Immature natural killer cell (primary cell): ENCODE measurements around the gene RAB36. TPM values are rescaled to one million over a fixed set of nuclear protein-coding genes. Genes with fewer than 3 reads are reported as not detected.
A peak's percentile ranks its signal among the peaks of the same experiment; 100 is the strongest.

Source experiments
- DNase-seq, 3 donors: peaks; one replicate each; pipeline ENCODE4 v3.0.0; 2022; ENCODE audit warnings: mixed read lengths in 1 of 3
- H3K27ac Mint-ChIP-seq, 6 donors: one replicate each; pipeline ENCODE4 v1.8.0; 2020; ENCODE audit warnings: mixed read lengths in 6 of 6, mild to moderate bottlenecking in 5 of 6, inconsistent platforms in 4 of 6, moderate library complexity in 3 of 6
- H3K27me3 Mint-ChIP-seq, 3 donors: one replicate each; pipeline ENCODE4 v1.8.0; 2020 to 2021; ENCODE audit warnings: low read depth in 3 of 3, mild to moderate bottlenecking in 3 of 3, mixed read lengths in 3 of 3, moderate library complexity in 3 of 3, inconsistent platforms in 1 of 3
- H3K36me3 Mint-ChIP-seq, 3 donors: one replicate each; pipeline ENCODE4 v1.8.0; 2020; ENCODE audit warnings: mixed read lengths in 3 of 3, inconsistent platforms in 2 of 3, mild to moderate bottlenecking in 2 of 3
- H3K4me1 Mint-ChIP-seq, 2 donors: one replicate each; pipeline ENCODE4 v1.8.0; 2020; ENCODE audit warnings: inconsistent platforms in 2 of 2, mild to moderate bottlenecking in 2 of 2, mixed read lengths in 2 of 2, moderate library complexity in 1 of 2
- H3K4me3 Mint-ChIP-seq, 5 donors: one replicate each; pipeline ENCODE4 v1.8.0; 2020; ENCODE audit warnings: mild to moderate bottlenecking in 5 of 5, mixed read lengths in 5 of 5, inconsistent platforms in 3 of 5, moderate library complexity in 3 of 5
- H3K9me3 Mint-ChIP-seq, 6 donors: one replicate each; pipeline ENCODE4 v1.8.0; 2020; ENCODE audit warnings: mild to moderate bottlenecking in 6 of 6, mixed read lengths in 6 of 6, inconsistent platforms in 4 of 6, moderate library complexity in 3 of 6
- polyA plus RNA-seq, 3 donors: library from polyadenylated mRNA; unstranded; fragments of 300-500 nt; fragmentation: Illumina TruSeq; gene quantifications; one replicate each; pipeline ENCODE4 v1.2.3, GENCODE V29; 2021

Gene RAB36
- polyA plus RNA-seq, 3 donors from 2014 or later: 1.8 to 3.7 TPM; not detected in 1

- peaks cover 3 to 14% of the 10 kb centered on the region in 2 donors for H3K4me1 Mint-ChIP-seq
- H3K4me3 Mint-ChIP-seq: no peak overlapping the region
- H3K27ac Mint-ChIP-seq: no peak overlapping the region
- DNase-seq: no peak
- no peaks in the 10 kb centered on the region for H3K9me3 Mint-ChIP-seq
- no peaks in the 10 kb centered on the region for H3K36me3 Mint-ChIP-seq
- peaks cover 0 to 3% (median 2%) of the 10 kb centered on the region in 3 donors for H3K27me3 Mint-ChIP-seq
Measured at GRCh38 chr22:23157560-23158515, 12.6 kb downstream of the RAB36 start.

DNA sequence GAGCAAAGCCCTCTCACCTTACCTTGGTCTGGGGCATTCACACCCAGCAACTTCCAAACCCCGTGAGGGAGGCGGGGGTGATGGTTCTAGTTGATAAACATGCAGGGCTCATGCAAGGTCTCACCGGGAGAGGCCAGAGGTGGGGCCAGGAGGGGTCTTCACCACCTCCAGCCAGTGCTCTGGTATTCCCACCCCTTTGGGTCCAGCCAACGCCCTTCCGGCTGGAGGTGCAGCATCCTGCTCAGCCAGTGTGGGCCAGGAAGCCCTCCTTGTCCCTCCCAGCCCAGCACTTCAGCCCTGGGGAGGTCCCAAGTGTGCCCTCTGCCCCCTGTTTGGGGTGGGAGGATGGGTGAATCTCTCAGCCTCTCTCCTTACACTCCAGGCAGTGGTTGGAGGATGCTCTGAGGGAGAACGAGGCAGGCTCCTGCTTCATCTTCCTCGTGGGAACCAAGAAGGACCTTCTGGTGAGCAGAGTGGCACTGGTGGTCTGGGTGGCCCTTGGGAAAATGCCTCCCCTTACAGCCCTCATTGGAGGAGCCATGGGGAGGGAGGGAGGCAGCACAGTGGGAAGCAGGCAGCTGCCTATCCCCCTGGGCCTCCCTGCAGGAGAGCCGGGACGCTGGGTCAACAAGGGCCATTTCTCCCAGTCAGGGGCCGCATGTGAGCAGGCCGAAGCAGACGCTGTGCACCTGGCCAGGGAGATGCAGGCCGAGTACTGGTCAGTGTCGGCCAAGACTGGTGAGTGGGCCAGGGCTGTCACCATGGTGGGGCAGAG is 13.4 kb downstream of the RAB36 start:
- peaks cover 0 to 7% of the 10 kb centered on the region in 2 donors for H3K4me1 Mint-ChIP-seq
- H3K36me3 Mint-ChIP-seq: no peaks in the 10 kb centered on the region
- no peak overlapping the region for H3K4me3 Mint-ChIP-seq
- H3K9me3 Mint-ChIP-seq: no peaks in the 10 kb centered on the region
- H3K27ac Mint-ChIP-seq: no peak overlapping the region
- no peak for DNase-seq
- peaks cover 0 to 4% (median 3%) of the 10 kb centered on the region in 3 donors for H3K27me3 Mint-ChIP-seq

DNA sequence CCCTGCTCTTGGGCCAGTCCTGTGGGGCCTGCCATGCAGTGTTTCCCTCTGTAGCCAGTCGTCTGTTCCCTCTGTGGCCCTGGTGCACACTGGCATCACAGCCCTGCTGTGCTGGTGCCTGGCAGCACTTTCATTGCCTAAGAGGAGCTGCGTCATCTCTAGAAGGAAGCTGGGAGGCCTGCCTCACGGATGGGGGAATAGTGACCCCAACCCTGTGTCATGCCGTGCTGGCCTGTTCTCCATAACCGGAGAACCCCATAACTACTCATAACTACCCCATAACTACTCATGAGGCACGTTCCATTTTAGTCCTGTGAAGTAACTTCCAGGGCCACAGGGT is 14.0 kb downstream of the RAB36 start:
- H3K9me3 Mint-ChIP-seq: no peaks in the 10 kb centered on the region
- H3K27ac Mint-ChIP-seq: no peak overlapping the region
- no peaks in the 10 kb centered on the region for H3K36me3 Mint-ChIP-seq
- no peak overlapping the region for H3K4me3 Mint-ChIP-seq
- H3K27me3 Mint-ChIP-seq: peaks cover 0 to 4% (median 3%) of the 10 kb centered on the region in 3 donors
- no peak for DNase-seq
- H3K4me1 Mint-ChIP-seq: peaks cover 0 to 7% of the 10 kb centered on the region in 2 donors

DNA sequence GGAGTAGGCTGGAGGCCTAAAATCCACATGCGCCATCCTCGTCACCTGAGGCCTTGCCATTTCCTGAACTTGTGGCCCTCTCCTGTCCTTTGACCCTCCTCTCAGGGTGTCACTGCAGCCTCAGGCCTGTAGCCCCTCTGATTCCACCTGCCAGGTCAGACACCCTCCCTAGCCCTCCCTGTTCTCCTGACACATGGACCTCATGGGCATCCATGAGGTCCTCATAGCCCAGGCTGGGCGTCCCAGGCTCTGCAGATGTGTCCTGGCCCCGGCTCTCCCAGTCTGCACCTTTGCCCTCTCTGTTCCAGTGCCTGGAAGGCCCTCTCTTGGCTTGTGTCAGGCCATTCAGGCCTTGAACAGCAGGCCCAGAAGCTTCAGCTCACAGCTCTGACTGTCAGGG is 15.8 kb downstream of the RAB36 start:
- Mint-ChIP-seq H3K4me3 (no peak overlapping the region), H3K4me1 (peaks cover 0 to 2% of the 10 kb centered on the region in 2 donors), H3K27me3 (peaks cover 0 to 4% (median 3%) of the 10 kb centered on the region in 3 donors), H3K9me3 (no peaks in the 10 kb centered on the region), H3K36me3 (no peaks in the 10 kb centered on the region), H3K27ac (peak overlapping the region in 1 of 6 donors; percentile 71)
- DNase-seq: no peak

- no peak overlapping the region for H3K4me3 Mint-ChIP-seq
- no peaks in the 10 kb centered on the region for H3K36me3 Mint-ChIP-seq
- no peak overlapping the region for H3K27ac Mint-ChIP-seq
- DNase-seq: no peak
- H3K27me3 Mint-ChIP-seq: peaks cover 0 to 4% (median 3%) of the 10 kb centered on the region in 3 donors
- peaks cover 0 to 2% of the 10 kb centered on the region in 2 donors for H3K4me1 Mint-ChIP-seq
- H3K9me3 Mint-ChIP-seq: no peaks in the 10 kb centered on the region
Measured at GRCh38 chr22:23161574-23161973, 16.3 kb downstream of the RAB36 start.

- H3K27ac Mint-ChIP-seq: peak overlapping the region in 1 of 6 donors; percentile 21
- no peaks in the 10 kb centered on the region for H3K36me3 Mint-ChIP-seq
- H3K4me1 Mint-ChIP-seq: no peaks in the 10 kb centered on the region
- H3K9me3 Mint-ChIP-seq: no peaks in the 10 kb centered on the region
- peaks cover 0 to 7% (median 3%) of the 10 kb centered on the region in 3 donors for H3K27me3 Mint-ChIP-seq
- DNase-seq: no peak
- no peak overlapping the region for H3K4me3 Mint-ChIP-seq
Measured at GRCh38 chr22:23163665-23164064, 18.4 kb downstream of the RAB36 start.

- Mint-ChIP-seq H3K9me3 (no peaks in the 10 kb centered on the region), H3K4me3 (no peak overlapping the region), H3K27me3 (peaks cover 0 to 7% (median 3%) of the 10 kb centered on the region in 3 donors), H3K27ac (peak overlapping the region in 1 of 6 donors; percentile 26), H3K4me1 (no peaks in the 10 kb centered on the region), H3K36me3 (no peaks in the 10 kb centered on the region)
- no peak for DNase-seq
Measured at GRCh38 chr22:23164091-23164490, 18.8 kb downstream of the RAB36 start.

DNA sequence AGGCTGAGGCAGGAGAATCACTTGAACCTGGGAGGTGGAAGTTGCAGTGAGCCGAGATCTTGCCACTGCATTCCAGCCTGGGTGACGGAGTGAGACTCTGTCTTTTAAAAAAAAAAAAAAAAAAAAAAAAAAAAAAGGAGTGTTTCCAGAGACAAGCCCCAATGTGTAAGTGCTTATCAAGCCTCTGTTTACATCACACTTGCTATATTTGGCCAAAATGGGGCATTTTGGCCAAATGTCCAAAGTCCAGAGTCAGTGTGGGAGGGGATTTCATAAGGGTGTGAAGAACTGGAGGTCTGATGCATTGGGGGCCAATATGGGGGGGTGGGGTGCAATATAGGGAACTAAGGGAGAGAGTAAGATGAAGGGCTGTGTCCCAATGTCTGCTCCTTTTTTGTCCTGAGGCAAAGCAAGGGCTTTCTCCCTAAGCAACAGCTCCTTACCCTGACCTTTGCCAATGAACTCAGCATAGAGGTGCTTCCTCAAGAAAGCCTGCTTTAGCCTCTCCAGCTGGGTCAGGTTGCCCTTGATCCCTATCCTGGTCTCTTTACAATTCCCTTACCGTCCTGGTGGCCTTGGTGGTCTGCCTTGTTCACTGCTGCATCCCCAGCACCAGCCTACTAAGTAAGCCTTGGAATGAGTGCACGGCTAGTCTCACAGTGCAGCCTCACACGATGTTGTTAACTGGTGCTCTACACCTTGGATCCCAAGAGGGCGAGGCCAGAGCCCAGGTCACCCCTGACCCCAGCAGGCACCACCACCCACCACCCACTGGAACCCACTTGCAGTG is 21.0 kb downstream of the RAB36 start:
- H3K9me3 Mint-ChIP-seq: no peaks in the 10 kb centered on the region
- H3K27ac Mint-ChIP-seq: no peak overlapping the region
- DNase-seq: no peak
- H3K27me3 Mint-ChIP-seq: peaks cover 0 to 7% (median 2%) of the 10 kb centered on the region in 3 donors
- no peaks in the 10 kb centered on the region for H3K4me1 Mint-ChIP-seq
- H3K36me3 Mint-ChIP-seq: no peaks in the 10 kb centered on the region
- H3K4me3 Mint-ChIP-seq: no peak overlapping the region

DNA sequence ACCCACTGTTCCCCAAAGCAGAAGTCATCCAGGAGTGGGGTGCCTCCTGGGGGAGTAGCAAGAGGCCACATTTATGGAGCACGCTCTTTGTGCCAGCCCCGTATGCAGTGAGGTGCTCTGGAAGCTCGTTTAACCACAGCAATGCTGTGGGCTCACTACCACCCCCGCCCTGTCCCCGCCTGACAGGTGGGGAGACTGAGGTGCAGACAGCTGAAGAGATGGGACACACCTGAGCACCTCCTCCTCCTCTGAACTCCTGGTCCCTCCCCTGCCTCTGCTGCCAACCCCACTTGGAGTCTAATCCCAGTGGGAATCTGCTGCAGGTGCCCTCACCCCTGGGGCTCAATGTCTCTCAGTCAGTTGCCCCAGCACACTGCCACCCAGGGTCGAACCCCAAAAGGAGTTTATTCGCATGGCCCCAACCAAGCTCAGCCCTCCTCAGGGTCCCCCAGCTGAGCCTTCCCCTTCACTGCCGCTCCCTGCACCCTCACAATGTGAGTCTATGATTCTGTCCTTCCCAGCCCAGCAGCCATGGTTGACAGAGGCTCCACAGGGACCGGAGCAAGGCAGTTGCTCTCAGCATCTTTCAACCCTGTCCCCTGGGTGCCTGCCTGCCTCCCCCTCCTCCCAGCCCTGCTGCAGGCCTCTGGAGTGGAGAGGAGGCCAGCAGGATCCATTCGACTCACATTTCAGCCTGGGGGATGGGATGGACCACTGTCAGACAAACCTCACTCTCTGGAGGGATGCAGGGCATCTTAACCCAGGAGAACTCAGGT is 21.8 kb downstream of the RAB36 start:
- Mint-ChIP-seq H3K9me3 (no peaks in the 10 kb centered on the region), H3K36me3 (no peaks in the 10 kb centered on the region), H3K4me3 (no peak overlapping the region), H3K27ac (no peak overlapping the region), H3K4me1 (no peaks in the 10 kb centered on the region), H3K27me3 (peaks cover 0 to 7% (median 2%) of the 10 kb centered on the region in 3 donors)
- DNase-seq: no peak

DNA sequence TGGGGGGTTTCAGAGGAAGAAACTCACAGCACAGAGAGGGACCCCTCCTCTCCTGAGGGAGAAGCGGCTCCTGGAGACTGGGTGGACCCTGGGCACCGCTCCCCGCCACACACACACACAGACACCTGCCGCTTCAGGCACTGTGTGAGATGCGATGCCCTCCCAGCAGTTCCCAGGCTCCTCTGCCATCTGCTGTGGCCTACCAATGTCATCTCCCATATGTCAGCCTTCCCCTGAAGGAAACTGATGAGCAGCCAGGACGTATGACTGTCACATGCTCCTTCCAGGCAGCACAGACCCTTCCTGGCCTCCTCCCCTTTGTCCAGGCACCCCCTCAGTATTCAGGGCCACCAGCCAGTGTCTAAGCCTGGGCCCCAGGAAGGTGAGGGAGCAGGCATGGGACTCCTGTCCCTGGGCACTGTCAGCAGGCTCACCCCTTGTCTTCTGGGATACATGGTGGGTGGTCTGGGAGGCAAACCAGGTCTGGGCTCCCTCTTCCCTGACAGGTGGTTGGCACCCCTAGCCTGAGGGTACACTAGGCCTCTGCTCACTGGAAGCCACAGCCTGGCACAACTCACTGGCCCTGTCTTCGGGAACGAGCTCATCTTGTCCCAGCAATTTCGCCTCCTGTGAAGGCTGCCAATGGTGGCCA is 23.2 kb downstream of the RAB36 start:
- H3K9me3 Mint-ChIP-seq: no peaks in the 10 kb centered on the region
- H3K4me3 Mint-ChIP-seq: no peak overlapping the region
- DNase-seq: no peak
- H3K36me3 Mint-ChIP-seq: no peaks in the 10 kb centered on the region
- H3K4me1 Mint-ChIP-seq: no peaks in the 10 kb centered on the region
- H3K27me3 Mint-ChIP-seq: peaks cover 0 to 5% (median 0%) of the 10 kb centered on the region in 3 donors
- peak overlapping the region in 1 of 6 donors; percentile 31 for H3K27ac Mint-ChIP-seq

DNA sequence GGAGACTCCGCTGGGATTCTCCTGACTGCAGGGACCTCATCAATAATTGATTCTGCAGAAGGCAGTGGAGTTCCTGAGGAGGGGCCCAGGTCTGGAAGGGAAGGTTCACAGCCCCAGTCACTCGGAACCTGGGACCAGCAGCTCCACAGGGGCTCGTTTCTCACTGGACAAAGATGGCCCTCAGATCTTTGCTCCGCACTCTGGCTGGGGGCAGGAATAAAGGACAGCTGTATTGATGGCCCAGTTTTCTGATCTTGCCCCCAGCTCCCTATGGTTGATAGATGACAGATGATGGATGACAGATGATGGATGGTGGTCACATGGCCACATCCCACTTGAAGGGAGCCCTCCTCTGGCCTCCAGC is 23.7 kb downstream of the RAB36 start:
- DNase-seq: no peak
- Mint-ChIP-seq H3K4me3 (no peak overlapping the region), H3K9me3 (no peaks in the 10 kb centered on the region), H3K27me3 (peaks cover 0 to 7% (median 0%) of the 10 kb centered on the region in 3 donors), H3K4me1 (peaks cover 0 to 3% of the 10 kb centered on the region in 2 donors), H3K27ac (no peak overlapping the region), H3K36me3 (no peaks in the 10 kb centered on the region)

GRCh38 chr22:23175817-23176644 is 30.8 kb downstream of the RAB36 start:
- peaks cover 5 to 7% (median 7%) of the 10 kb centered on the region in 3 donors for H3K27me3 Mint-ChIP-seq
- peaks cover 6 to 13% (median 9%) of the 10 kb centered on the region in 3 donors for H3K36me3 Mint-ChIP-seq
- H3K27ac Mint-ChIP-seq: peak overlapping the region in 3 of 6 donors; percentile 36 to 75 (median 67)
- no peak for DNase-seq
- H3K4me3 Mint-ChIP-seq: no peak overlapping the region
- H3K4me1 Mint-ChIP-seq: peaks cover 18 to 20% of the 10 kb centered on the region in 2 donors
- H3K9me3 Mint-ChIP-seq: peaks cover 0 to 16% (median 11%) of the 10 kb centered on the region in 6 donors
